ENCODE results near the gene ZNF436. TPM values are rescaled to one million over a fixed set of nuclear protein-coding genes. Genes with fewer than 3 reads are reported as not detected.
A peak's percentile ranks its signal among the peaks of the same experiment; 100 is the strongest.

ZNF436 gene
- total RNA-seq, 1 donor: 32.9 TPM

- Histone ChIP-seq H3K36me3 (ENCODE audit: insufficient read depth, low read length) (no peaks in the 10 kb centered on the region), H3K27ac (ENCODE audit: low read depth, low read length) (no peak overlapping the region), H4K20me1 (ENCODE audit: insufficient read depth, low read length) (no peaks in the 10 kb centered on the region), H3K4me3 (ENCODE audit: insufficient read depth, low read length) (no peak overlapping the region), H3K4me1 (ENCODE audit: insufficient read depth, low read length) (peaks cover 31% of the 10 kb centered on the region), H3K9me3 (ENCODE audit: low read depth, low read length) (no peaks in the 10 kb centered on the region), H3K27me3 (ENCODE audit: insufficient read depth, low read length) (no peaks in the 10 kb centered on the region), H3K79me2 (ENCODE audit: insufficient read depth, low read length) (no peaks in the 10 kb centered on the region), H3K4me2 (ENCODE audit: insufficient read depth, low read length) (no peak overlapping the region), H2AFZ (ENCODE audit: low read length) (no peak overlapping the region)
- DNase-seq (ENCODE audit: insufficient read length, low spot score, missing footprints): no peak
- TF ChIP-seq CTCF (IDR thresholded peaks at IDR 0.05; ENCODE audit: extremely low read depth, low read depth, low read length): no peak
These were observed 39.2 kb upstream of the ZNF436 start for GRCh38 chr1:23408797-23409290.

DNA sequence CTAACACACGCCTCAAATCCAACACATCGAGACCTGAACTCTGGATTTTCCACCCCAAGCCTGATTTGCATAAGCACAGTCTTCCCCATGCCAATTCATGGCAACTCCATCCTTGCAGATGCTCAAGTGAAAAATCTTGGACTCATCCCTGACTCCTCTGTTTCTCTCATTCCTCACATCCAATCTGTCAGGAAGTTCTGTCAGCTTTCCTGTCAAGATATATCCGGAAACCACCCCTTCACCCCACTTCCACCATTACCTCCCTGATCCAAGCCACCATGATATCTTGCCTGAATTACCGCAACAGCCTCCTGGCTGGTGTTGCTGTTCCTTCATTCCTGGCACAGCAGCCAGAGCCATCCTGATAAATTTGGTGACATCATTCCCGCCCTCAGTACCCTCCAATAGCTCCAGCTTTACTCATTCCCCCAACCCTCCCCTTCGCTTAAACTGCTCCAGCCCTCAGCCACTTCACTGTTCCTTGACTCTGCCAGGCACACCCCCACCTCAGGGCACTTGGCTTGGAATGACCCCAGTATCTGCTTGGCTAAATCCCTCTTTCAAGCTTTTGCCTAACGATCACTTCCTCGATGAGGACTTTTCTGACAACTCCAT, 37.5 kb upstream of the ZNF436 start:
- Histone ChIP-seq H3K27me3 (ENCODE audit: insufficient read depth, low read length) (no peaks in the 10 kb centered on the region), H3K79me2 (ENCODE audit: insufficient read depth, low read length) (no peaks in the 10 kb centered on the region), H3K4me3 (ENCODE audit: insufficient read depth, low read length) (no peak overlapping the region), H3K4me1 (ENCODE audit: insufficient read depth, low read length) (peaks cover 47% of the 10 kb centered on the region), H3K36me3 (ENCODE audit: insufficient read depth, low read length) (no peaks in the 10 kb centered on the region), H3K27ac (ENCODE audit: low read depth, low read length) (no peak overlapping the region), H2AFZ (ENCODE audit: low read length) (no peak overlapping the region), H3K9me3 (ENCODE audit: low read depth, low read length) (no peaks in the 10 kb centered on the region), H4K20me1 (ENCODE audit: insufficient read depth, low read length) (no peaks in the 10 kb centered on the region), H3K4me2 (ENCODE audit: insufficient read depth, low read length) (no peak overlapping the region)
- DNase-seq (ENCODE audit: insufficient read length, low spot score, missing footprints): no peak
- no peak for TF ChIP-seq CTCF (IDR thresholded peaks at IDR 0.05; ENCODE audit: extremely low read depth, low read depth, low read length)

GRCh38 chr1:23405946-23406345, 36.3 kb upstream of the ZNF436 start:
- H3K36me3 ChIP-seq (ENCODE audit: insufficient read depth, low read length): no peaks in the 10 kb centered on the region
- H3K27ac ChIP-seq (ENCODE audit: low read depth, low read length): no peak overlapping the region
- H3K27me3 ChIP-seq (ENCODE audit: insufficient read depth, low read length): no peaks in the 10 kb centered on the region
- H4K20me1 ChIP-seq (ENCODE audit: insufficient read depth, low read length): no peaks in the 10 kb centered on the region
- TF ChIP-seq CTCF (IDR thresholded peaks at IDR 0.05; ENCODE audit: extremely low read depth, low read depth, low read length): no peak
- H2AFZ ChIP-seq (ENCODE audit: low read length): no peak overlapping the region
- H3K79me2 ChIP-seq (ENCODE audit: insufficient read depth, low read length): no peaks in the 10 kb centered on the region
- no peak overlapping the region for H3K4me2 ChIP-seq (ENCODE audit: insufficient read depth, low read length)
- peaks cover 37% of the 10 kb centered on the region for H3K4me1 ChIP-seq (ENCODE audit: insufficient read depth, low read length)
- H3K9me3 ChIP-seq (ENCODE audit: low read depth, low read length): no peaks in the 10 kb centered on the region
- no peak for DNase-seq (ENCODE audit: insufficient read length, low spot score, missing footprints)
- H3K4me3 ChIP-seq (ENCODE audit: insufficient read depth, low read length): no peak overlapping the region

DNA sequence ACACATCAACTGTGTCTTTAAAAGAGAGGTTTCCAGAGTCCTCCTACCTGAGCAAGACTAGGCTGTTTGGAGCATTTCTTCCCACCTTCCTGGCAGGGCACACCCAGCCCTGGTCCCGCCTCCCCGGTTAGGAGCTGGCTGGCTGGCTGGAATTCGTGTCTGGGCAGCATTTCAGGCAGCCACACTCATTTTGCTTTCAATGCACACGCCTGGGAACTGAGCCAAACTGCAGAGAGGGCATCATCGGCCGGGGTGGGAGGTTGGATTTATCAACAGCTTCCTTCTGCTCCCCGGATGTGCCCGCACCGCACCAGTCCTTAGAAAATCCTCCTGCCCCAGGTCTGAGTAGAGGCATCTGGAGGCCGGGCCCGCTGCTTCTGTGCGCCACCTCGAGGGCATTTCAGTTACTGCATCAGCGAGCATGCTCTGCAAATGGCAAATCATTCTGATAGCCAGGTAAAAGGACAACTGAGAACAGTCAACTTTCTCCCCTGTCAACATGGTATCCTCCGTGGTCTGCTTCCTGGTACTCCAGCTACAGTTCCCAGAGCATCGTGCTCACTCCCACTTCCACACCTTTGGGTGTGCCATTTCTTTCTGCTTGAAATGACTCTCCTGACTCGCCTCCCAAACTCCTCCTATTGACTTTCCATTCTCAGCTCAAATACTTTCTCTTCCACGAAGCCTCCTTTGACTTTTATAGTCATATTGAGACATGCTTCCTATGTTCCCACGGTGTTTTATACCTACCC, 34.3 kb upstream of the ZNF436 start:
- peak overlapping the region; percentile 61 for H2AFZ ChIP-seq (ENCODE audit: low read length)
- H3K4me3 ChIP-seq (ENCODE audit: insufficient read depth, low read length): peak overlapping the region; percentile 8
- H3K4me2 ChIP-seq (ENCODE audit: insufficient read depth, low read length): peak overlapping the region; percentile 65
- H3K4me1 ChIP-seq (ENCODE audit: insufficient read depth, low read length): peaks cover 36% of the 10 kb centered on the region
- peak overlapping the region; percentile 65 for H3K27ac ChIP-seq (ENCODE audit: low read depth, low read length)
- H3K36me3 ChIP-seq (ENCODE audit: insufficient read depth, low read length): no peaks in the 10 kb centered on the region
- no peaks in the 10 kb centered on the region for H4K20me1 ChIP-seq (ENCODE audit: insufficient read depth, low read length)
- no peaks in the 10 kb centered on the region for H3K27me3 ChIP-seq (ENCODE audit: insufficient read depth, low read length)
- no peaks in the 10 kb centered on the region for H3K79me2 ChIP-seq (ENCODE audit: insufficient read depth, low read length)
- peak; percentile 96 for TF ChIP-seq CTCF (IDR thresholded peaks at IDR 0.05; ENCODE audit: extremely low read depth, low read depth, low read length)
- H3K9me3 ChIP-seq (ENCODE audit: low read depth, low read length): no peaks in the 10 kb centered on the region
- DNase-seq (ENCODE audit: insufficient read length, low spot score, missing footprints): peak; percentile 88
